GM23338 (cell line): ENCODE results near the gene MAVS.

ENCODE experiments used
- EZH2 ChIP-seq: fragments of 200-600 bp; sonication (generic); IDR thresholded peaks from one replicate; pipeline ENCODE4 v1.8.0; 2017; ENCODE audit warnings: antibody characterized with exemption, mild to moderate bottlenecking, low read depth; ENCODE audit not compliant: unreplicated experiment
- EZH2phosphoT487 ChIP-seq: fragments of 200-600 bp; sonication (generic); IDR thresholded peaks from one replicate; pipeline ENCODE4 v1.8.1; 2018; ENCODE audit warnings: antibody characterized with exemption; ENCODE audit not compliant: unreplicated experiment
- JUNB ChIP-seq: IDR thresholded peaks from one replicate; pipeline ENCODE4 v1.6.1; 2016; ENCODE audit warnings: antibody characterized with exemption; ENCODE audit not compliant: unreplicated experiment
- POLR2AphosphoS5 ChIP-seq: IDR thresholded peaks from 2 replicates; pipeline ENCODE4 v1.6.1; 2016; ENCODE audit warnings: antibody characterized with exemption, low read depth
- ZNF114 ChIP-seq: fragments of 250-450 bp; sonication (Bioruptor Pico); IDR thresholded peaks from 2 replicates; pipeline ENCODE4 v1.5.0; 2020; ENCODE audit warnings: mild to moderate bottlenecking, moderate library complexity
- TF ChIP-seq, protein P1 (sequence below), 2 experiments: fragments of 200-600 bp in 1 of 2; sonication (generic) in 1 of 2; conservative IDR thresholded peaks; 2 replicates each; pipeline versions ENCODE4 v1.5.1 to v1.6.1; 2016 to 2017; ENCODE audit warnings: antibody characterized with exemption in 2 of 2, low read depth in 2 of 2, mild to moderate bottlenecking in 2 of 2, moderate library complexity in 1 of 2
- TF ChIP-seq, protein P2 (sequence below): IDR thresholded peaks from one replicate; pipeline ENCODE4 v1.6.1; 2018; ENCODE audit warnings: antibody characterized with exemption; ENCODE audit not compliant: unreplicated experiment

DNA sequence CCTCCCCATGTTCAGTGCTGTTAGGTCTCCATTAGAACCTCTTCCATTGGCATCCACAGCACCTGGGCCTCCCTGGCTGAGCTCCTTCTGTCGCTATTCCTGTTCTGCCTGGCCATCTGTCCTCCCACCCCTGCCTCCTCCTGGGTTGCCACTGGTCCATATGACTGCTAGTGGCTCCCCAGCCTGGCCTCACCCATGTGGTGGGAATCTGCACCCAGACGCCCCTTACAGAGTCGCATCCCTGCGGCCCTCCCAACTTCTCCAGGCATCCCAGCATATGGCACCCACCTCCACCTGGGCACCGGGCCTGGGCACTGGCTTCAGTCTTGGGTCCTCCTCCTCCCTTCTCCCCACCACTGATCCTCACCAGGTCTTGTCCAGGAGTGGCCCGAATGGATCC lies 42.8 kb upstream of the MAVS start:
- TF ChIP-seq, protein P1, sequence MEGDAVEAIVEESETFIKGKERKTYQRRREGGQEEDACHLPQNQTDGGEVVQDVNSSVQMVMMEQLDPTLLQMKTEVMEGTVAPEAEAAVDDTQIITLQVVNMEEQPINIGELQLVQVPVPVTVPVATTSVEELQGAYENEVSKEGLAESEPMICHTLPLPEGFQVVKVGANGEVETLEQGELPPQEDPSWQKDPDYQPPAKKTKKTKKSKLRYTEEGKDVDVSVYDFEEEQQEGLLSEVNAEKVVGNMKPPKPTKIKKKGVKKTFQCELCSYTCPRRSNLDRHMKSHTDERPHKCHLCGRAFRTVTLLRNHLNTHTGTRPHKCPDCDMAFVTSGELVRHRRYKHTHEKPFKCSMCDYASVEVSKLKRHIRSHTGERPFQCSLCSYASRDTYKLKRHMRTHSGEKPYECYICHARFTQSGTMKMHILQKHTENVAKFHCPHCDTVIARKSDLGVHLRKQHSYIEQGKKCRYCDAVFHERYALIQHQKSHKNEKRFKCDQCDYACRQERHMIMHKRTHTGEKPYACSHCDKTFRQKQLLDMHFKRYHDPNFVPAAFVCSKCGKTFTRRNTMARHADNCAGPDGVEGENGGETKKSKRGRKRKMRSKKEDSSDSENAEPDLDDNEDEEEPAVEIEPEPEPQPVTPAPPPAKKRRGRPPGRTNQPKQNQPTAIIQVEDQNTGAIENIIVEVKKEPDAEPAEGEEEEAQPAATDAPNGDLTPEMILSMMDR (conservative IDR thresholded peaks at IDR 0.05; ENCODE audit: low read depth in 2 of 2), result no peak
- TF ChIP-seq, protein P2, sequence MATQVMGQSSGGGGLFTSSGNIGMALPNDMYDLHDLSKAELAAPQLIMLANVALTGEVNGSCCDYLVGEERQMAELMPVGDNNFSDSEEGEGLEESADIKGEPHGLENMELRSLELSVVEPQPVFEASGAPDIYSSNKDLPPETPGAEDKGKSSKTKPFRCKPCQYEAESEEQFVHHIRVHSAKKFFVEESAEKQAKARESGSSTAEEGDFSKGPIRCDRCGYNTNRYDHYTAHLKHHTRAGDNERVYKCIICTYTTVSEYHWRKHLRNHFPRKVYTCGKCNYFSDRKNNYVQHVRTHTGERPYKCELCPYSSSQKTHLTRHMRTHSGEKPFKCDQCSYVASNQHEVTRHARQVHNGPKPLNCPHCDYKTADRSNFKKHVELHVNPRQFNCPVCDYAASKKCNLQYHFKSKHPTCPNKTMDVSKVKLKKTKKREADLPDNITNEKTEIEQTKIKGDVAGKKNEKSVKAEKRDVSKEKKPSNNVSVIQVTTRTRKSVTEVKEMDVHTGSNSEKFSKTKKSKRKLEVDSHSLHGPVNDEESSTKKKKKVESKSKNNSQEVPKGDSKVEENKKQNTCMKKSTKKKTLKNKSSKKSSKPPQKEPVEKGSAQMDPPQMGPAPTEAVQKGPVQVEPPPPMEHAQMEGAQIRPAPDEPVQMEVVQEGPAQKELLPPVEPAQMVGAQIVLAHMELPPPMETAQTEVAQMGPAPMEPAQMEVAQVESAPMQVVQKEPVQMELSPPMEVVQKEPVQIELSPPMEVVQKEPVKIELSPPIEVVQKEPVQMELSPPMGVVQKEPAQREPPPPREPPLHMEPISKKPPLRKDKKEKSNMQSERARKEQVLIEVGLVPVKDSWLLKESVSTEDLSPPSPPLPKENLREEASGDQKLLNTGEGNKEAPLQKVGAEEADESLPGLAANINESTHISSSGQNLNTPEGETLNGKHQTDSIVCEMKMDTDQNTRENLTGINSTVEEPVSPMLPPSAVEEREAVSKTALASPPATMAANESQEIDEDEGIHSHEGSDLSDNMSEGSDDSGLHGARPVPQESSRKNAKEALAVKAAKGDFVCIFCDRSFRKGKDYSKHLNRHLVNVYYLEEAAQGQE, result no peak
- no peak for TF ChIP-seq POLR2AphosphoS5
- TF ChIP-seq JUNB, result no peak
- TF ChIP-seq EZH2phosphoT487, result no peak
- no peak for TF ChIP-seq EZH2
- TF ChIP-seq ZNF114 (CRISPR knock-in tag), result no peak
